Keratinocyte (primary cell): Measurements from ENCODE around the gene TXLNB. TPM values are rescaled to one million over a fixed set of nuclear protein-coding genes. Genes with fewer than 3 reads are reported as not detected.

Experiments used
- DNase-seq: peaks from one replicate; pipeline ENCODE4 v3.0.0-alpha.2; 2011; ENCODE audit warnings: low read depth, missing footprints, low spot score
- FAIRE-seq: peaks from 2 replicates; lab custom pipeline; 2011; peaks lifted over from hg19 to GRCh38; lab: Jason Lieb, UNC
- H2AFZ ChIP-seq: 2 replicates; pipeline ENCODE4 v1.6.0; 2012; ENCODE audit warnings: low read length, control low read depth, inconsistent platforms; ENCODE audit not compliant: control insufficient read depth
- H3K27ac ChIP-seq: 2 replicates; pipeline ENCODE4 v1.5.1; 2011; ENCODE audit warnings: low read length; ENCODE audit not compliant: control insufficient read depth, insufficient read depth
- H3K27me3 ChIP-seq: 3 replicates; pipeline ENCODE4 v1.6.0; 2011; ENCODE audit warnings: low read length; ENCODE audit not compliant: control insufficient read depth, insufficient read depth; ENCODE audit errors: extremely low read depth
- H3K36me3 ChIP-seq, 2 experiments: 2 replicates in 1 of 2; 3 replicates in 1 of 2; pipeline ENCODE4 v1.5.1; 2011; ENCODE audit warnings: low read length in 2 of 2, mild to moderate bottlenecking in 1 of 2; ENCODE audit not compliant: control insufficient read depth in 2 of 2, insufficient read depth in 2 of 2; ENCODE audit errors: extremely low read depth in 1 of 2
- H3K4me1 ChIP-seq: 3 replicates; pipeline ENCODE4 v1.5.1; 2011; ENCODE audit warnings: low read length; ENCODE audit not compliant: control insufficient read depth, insufficient read depth; ENCODE audit errors: extremely low read depth
- H3K4me2 ChIP-seq: 3 replicates; pipeline ENCODE4 v1.6.0; 2011; ENCODE audit warnings: low read depth, low read length; ENCODE audit not compliant: control insufficient read depth, insufficient read depth; ENCODE audit errors: extremely low read depth
- H3K4me3 ChIP-seq, 3 experiments: fragments of 200-600 bp in 1 of 3; sonication (generic) in 1 of 3; 2 replicates in 2 of 3; 3 replicates in 1 of 3; pipeline ENCODE4 v1.5.1; 2011 to 2016; ENCODE audit warnings: low read length in 3 of 3, mild to moderate bottlenecking in 3 of 3, control low read depth in 2 of 3, inconsistent platforms in 1 of 3, low read depth in 1 of 3, mixed read lengths in 1 of 3, mixed run types in 1 of 3, moderate library complexity in 1 of 3; ENCODE audit not compliant: control insufficient read depth in 2 of 3, insufficient read depth in 2 of 3; ENCODE audit errors: extremely low read depth in 1 of 3
- H3K79me2 ChIP-seq: 2 replicates; pipeline ENCODE4 v1.6.0; 2012; ENCODE audit warnings: low read length; ENCODE audit not compliant: control insufficient read depth, insufficient read depth
- H3K9ac ChIP-seq: 3 replicates; pipeline ENCODE4 v1.6.0; 2011; ENCODE audit warnings: low read length; ENCODE audit not compliant: control insufficient read depth, insufficient read depth; ENCODE audit errors: extremely low read depth
- H3K9me1 ChIP-seq: 3 replicates; pipeline ENCODE4 v1.6.0; 2011; ENCODE audit warnings: low read length; ENCODE audit not compliant: control insufficient read depth, insufficient read depth; ENCODE audit errors: extremely low read depth
- H3K9me3 ChIP-seq: 2 replicates; pipeline ENCODE4 v1.5.1; 2012; ENCODE audit warnings: low read depth, low read length; ENCODE audit not compliant: control insufficient read depth
- H4K20me1 ChIP-seq: 3 replicates; pipeline ENCODE4 v1.6.0; 2011; ENCODE audit warnings: low read length; ENCODE audit not compliant: control insufficient read depth, insufficient read depth; ENCODE audit errors: extremely low read depth
- EZH2 ChIP-seq: IDR thresholded peaks from one replicate; pipeline ENCODE4 v1.6.1; 2012; ENCODE audit warnings: inconsistent platforms, mild to moderate bottlenecking, low read length, moderate library complexity
- dilution Hi-C: fragments of 300-500 bp; cut with MboI; formaldehyde crosslinking; loops from one replicate; pipeline ENCODE4 v1.7.0; 2020; ENCODE audit warnings: low sequenced_read_pairs; ENCODE audit not compliant: extremely low pct_ligation_motif_present
- polyA plus RNA-seq, 5 experiments: library from polyadenylated mRNA; depleted of rRNA in 3 of 5; stranded (reverse) in 3 of 5; stranded (forward) in 1 of 5; unstranded in 1 of 5; fragments of >200 nt; gene quantifications; 1 replicate in 1 of 5; 2 replicates in 3 of 5; 3 replicates in 1 of 5; pipeline versions ENCODE4 v1.2.1 to v1.2.3, GENCODE V29; 2011 to 2012; ENCODE audit warnings: missing spikeins in 2 of 5, low read depth in 1 of 5, low replicate concordance in 1 of 5
- TF ChIP-seq, protein P1 (sequence below), 3 experiments: IDR thresholded peaks in 1 of 3; conservative IDR thresholded peaks in 1 of 3; optimal IDR thresholded peaks in 1 of 3; 2 replicates in 2 of 3; 3 replicates in 1 of 3; pipeline versions ENCODE3 to v1.5.1; 2011; ENCODE audit warnings: low read length in 3 of 3, mild to moderate bottlenecking in 3 of 3, moderate library complexity in 2 of 3, control low read depth in 1 of 3, inconsistent platforms in 1 of 3; ENCODE audit not compliant: insufficient read depth in 2 of 3; ENCODE audit errors: extremely low read depth in 1 of 3

TXLNB gene
- polyA plus RNA-seq, 1 donor (not counting 4 experiments of a cell fraction or from before 2014, with no cell fraction given), result 0.03 TPM

GRCh38 chr6:139240161-139241010 is 51.4 kb downstream of the TXLNB start:
- Histone ChIP-seq H3K4me2 (no peak overlapping the region), H3K4me1 (no peaks in the 10 kb centered on the region), H3K36me3 (no peaks in the 10 kb centered on the region), H3K27ac (no peak overlapping the region), H3K9me3 (no peaks in the 10 kb centered on the region), H3K9ac (no peak overlapping the region), H4K20me1 (no peaks in the 10 kb centered on the region), H2AFZ (no peak overlapping the region), H3K9me1 (no peaks in the 10 kb centered on the region), H3K4me3 (no peak overlapping the region), H3K27me3 (no peaks in the 10 kb centered on the region), H3K79me2 (no peaks in the 10 kb centered on the region)
- TF ChIP-seq, protein P1, sequence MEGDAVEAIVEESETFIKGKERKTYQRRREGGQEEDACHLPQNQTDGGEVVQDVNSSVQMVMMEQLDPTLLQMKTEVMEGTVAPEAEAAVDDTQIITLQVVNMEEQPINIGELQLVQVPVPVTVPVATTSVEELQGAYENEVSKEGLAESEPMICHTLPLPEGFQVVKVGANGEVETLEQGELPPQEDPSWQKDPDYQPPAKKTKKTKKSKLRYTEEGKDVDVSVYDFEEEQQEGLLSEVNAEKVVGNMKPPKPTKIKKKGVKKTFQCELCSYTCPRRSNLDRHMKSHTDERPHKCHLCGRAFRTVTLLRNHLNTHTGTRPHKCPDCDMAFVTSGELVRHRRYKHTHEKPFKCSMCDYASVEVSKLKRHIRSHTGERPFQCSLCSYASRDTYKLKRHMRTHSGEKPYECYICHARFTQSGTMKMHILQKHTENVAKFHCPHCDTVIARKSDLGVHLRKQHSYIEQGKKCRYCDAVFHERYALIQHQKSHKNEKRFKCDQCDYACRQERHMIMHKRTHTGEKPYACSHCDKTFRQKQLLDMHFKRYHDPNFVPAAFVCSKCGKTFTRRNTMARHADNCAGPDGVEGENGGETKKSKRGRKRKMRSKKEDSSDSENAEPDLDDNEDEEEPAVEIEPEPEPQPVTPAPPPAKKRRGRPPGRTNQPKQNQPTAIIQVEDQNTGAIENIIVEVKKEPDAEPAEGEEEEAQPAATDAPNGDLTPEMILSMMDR (optimal IDR thresholded peaks at IDR 0.05 in 1 of 3, IDR thresholded peaks at IDR 0.05 in 1 of 3, conservative IDR thresholded peaks at IDR 0.05 in 1 of 3; ENCODE audit: extremely low read depth in 1 of 3, insufficient read depth in 2 of 3, low read length in 3 of 3), result no peak
- no peak for TF ChIP-seq EZH2
- dilution Hi-C loops, result no loop called here
- FAIRE-seq (no peak), DNase-seq (no peak)

DNA sequence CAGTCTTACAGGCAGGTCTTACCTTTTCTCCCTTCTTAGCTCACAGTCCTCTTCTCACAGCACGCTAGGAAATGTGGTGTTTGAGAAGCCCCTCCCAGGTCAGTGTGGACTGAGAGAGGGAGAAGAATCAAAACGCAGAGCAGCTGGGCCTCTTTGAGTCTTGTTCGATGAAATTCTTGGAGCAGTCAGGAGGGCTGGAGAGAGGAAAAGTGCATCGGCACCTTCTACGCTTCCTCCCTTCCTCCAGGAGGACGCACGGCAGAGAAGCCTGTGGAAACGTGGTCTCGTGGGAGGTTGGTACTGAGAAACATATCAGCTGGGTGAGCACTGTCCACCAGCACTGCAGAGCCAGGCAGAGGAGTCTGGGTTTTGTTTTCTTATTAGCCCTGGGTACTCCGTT is 52.7 kb downstream of the TXLNB start:
- dilution Hi-C loops, result no loop called here
- no peaks in the 10 kb centered on the region for H3K9me3 ChIP-seq
- H3K79me2 ChIP-seq, result no peaks in the 10 kb centered on the region
- no peak overlapping the region for H3K4me2 ChIP-seq
- H3K4me1 ChIP-seq, result no peaks in the 10 kb centered on the region
- no peak overlapping the region for H3K4me3 ChIP-seq
- H3K36me3 ChIP-seq, result no peaks in the 10 kb centered on the region
- H4K20me1 ChIP-seq, result no peaks in the 10 kb centered on the region
- no peak overlapping the region for H2AFZ ChIP-seq
- H3K9ac ChIP-seq, result no peak overlapping the region
- no peaks in the 10 kb centered on the region for H3K27me3 ChIP-seq
- DNase-seq (no peak), FAIRE-seq (no peak)
- H3K9me1 ChIP-seq, result no peaks in the 10 kb centered on the region
- TF ChIP-seq, protein P1 (optimal IDR thresholded peaks at IDR 0.05 in 1 of 3, IDR thresholded peaks at IDR 0.05 in 1 of 3, conservative IDR thresholded peaks at IDR 0.05 in 1 of 3; ENCODE audit: extremely low read depth in 1 of 3, insufficient read depth in 2 of 3, low read length in 3 of 3), result no peak
- no peak for TF ChIP-seq EZH2
- H3K27ac ChIP-seq, result no peak overlapping the region
